ENCODE data around the gene RABL3. TPM values are rescaled to one million over a fixed set of nuclear protein-coding genes. Genes with fewer than 3 reads are reported as not detected.

Gene RABL3, protein sequence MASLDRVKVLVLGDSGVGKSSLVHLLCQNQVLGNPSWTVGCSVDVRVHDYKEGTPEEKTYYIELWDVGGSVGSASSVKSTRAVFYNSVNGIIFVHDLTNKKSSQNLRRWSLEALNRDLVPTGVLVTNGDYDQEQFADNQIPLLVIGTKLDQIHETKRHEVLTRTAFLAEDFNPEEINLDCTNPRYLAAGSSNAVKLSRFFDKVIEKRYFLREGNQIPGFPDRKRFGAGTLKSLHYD
- total RNA-seq, result 16.2 and 17.0 TPM in 2 replicates

DNA sequence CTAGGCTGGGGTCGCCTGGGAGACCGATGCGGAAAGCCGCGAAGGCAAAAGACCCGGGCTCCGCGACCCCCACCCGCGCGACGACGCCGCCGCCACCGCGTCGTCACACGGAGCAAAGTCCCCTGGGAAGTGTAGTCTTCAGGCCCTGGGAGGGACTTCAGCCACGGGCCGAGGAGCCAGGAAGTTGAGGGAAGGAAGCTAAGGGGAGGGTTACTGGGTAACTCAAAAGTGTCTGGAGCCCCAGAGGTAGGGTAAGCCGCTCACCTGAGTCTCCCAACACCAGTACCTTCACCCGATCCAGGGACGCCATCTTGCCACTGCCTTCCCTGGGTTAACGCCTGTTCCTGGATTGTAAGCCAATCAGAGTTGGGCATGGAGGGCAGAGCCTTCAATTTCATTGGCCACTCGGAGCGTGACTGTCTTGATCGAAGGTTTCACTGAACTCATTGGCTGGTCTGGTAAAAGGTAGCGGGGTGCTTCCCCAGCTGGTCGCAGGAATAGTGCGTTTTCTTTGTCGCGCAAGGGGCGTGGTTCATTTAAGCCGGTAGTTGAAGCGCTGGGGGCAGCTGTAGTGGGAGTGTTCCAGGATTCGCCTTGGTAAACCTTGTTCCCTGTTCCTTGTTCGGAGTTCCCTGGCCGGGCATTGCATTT is at the start of gene RABL3, which contains the start of gene GTF2E1:
Gene RABL3, minus strand, starts transcription at position 319 of the 651 bp plus-strand sequence. Its CDS starts 9 bp downstream, at position 310.
Gene GTF2E1, plus strand, starts transcription at position 547 of the 651 bp plus-strand sequence. CDS start 7,809 bp downstream, outside the sequence.

DNA sequence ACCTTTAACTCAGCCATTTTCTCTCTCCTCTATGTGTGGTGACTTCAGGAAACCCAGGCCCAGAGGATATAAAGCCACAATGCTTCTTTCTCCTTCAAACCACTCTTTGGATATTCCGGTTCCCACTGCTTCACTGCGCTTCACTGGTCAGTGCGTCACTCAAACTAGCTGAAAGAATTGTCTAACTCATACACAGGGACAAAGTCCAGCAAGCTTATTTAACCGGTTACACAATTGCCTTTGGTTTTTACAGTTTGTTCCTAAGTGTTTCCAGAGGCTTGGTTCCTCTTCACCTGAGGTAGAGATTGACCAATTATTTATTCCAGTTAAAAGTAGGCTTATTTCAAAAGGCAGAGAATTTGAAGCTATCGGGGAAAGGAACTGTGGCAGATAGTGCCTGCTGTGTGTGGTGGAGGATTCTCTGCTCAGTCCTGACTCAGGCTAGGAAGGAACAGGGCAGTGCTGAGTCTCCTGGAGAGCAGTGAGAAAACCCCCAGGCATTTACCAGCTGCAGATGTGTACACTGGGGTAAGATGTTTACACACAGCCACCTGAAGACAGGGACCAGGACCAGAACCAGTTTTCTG is 60.1 kb downstream of the RABL3 start, which contains the start of gene HGD:
Gene HGD, minus strand, starts transcription at position 145 of the 587 bp plus-strand sequence. Its CDS starts 128 bp downstream, at position 17.

Other genes starting within 250 kb of the RABL3 start
- gene NDUFB4, start 146.2 kb downstream of the RABL3 start, total RNA-seq, result 97.5 and 116 TPM in 2 replicates
- gene HGD, start 60.3 kb downstream of the RABL3 start, total RNA-seq, result 4.1 and 5.2 TPM in 2 replicates
- 11.7 and 15.2 TPM in 2 replicates for gene GTF2E1, start 228 bp upstream of the RABL3 start, total RNA-seq
- gene STXBP5L, start 165.7 kb upstream of the RABL3 start, total RNA-seq, result 0.16 TPM in 1 of 2 replicates, not detected in the other